Hepatocyte (in vitro differentiated cells): ENCODE data around the gene SMAD7. TPM values are rescaled to one million over a fixed set of nuclear protein-coding genes. Genes with fewer than 3 reads are reported as not detected.

Experiments used
- DNase-seq: peaks from one replicate; pipeline ENCODE4 v3.0.0-alpha.2; 2016; ENCODE audit warnings: low spot score
- H2AFZ ChIP-seq: fragments of 200-600 bp; sonication (generic); 2 replicates; pipeline ENCODE4 v1.6.0; 2016; ENCODE audit warnings: antibody characterized with exemption, mild to moderate bottlenecking
- H3K27ac ChIP-seq: fragments of 200-600 bp; sonication (generic); 2 replicates; pipeline ENCODE4 v1.5.1; 2016; ENCODE audit warnings: mild to moderate bottlenecking
- H3K27me3 ChIP-seq: fragments of 200-600 bp; sonication (generic); 2 replicates; pipeline ENCODE4 v1.6.1; 2016
- H3K36me3 ChIP-seq: fragments of 200-600 bp; sonication (generic); replicated peaks from 2 replicates; pipeline ENCODE4 v1.5.1; 2016; ENCODE audit warnings: low read depth; ENCODE audit not compliant: insufficient read depth
- H3K4me1 ChIP-seq: fragments of 200-600 bp; sonication (generic); 2 replicates; pipeline ENCODE4 v1.5.1; 2016; ENCODE audit warnings: mild to moderate bottlenecking, moderate library complexity; ENCODE audit not compliant: insufficient read depth
- H3K4me2 ChIP-seq: fragments of 200-600 bp; sonication (generic); 2 replicates; pipeline ENCODE4 v1.6.0; 2016
- H3K4me3 ChIP-seq: fragments of 200-600 bp; sonication (generic); 2 replicates; pipeline ENCODE4 v1.5.1; 2016; ENCODE audit warnings: mild to moderate bottlenecking
- H3K79me2 ChIP-seq: fragments of 200-600 bp; sonication (generic); 2 replicates; pipeline ENCODE4 v1.6.0; 2017; ENCODE audit warnings: mild to moderate bottlenecking
- H3K9me2 ChIP-seq: fragments of 200-600 bp; sonication (generic); replicated peaks from 2 replicates; pipeline ENCODE4 v1.6.0; 2017; ENCODE audit warnings: mild to moderate bottlenecking; ENCODE audit not compliant: insufficient read depth
- H3K9me3 ChIP-seq: fragments of 200-600 bp; sonication (generic); 2 replicates; pipeline ENCODE4 v1.5.1; 2016; ENCODE audit warnings: low read depth, mild to moderate bottlenecking
- H4K20me1 ChIP-seq: fragments of 200-600 bp; sonication (generic); 2 replicates; pipeline ENCODE4 v1.6.0; 2016; ENCODE audit warnings: mild to moderate bottlenecking; ENCODE audit not compliant: insufficient read depth, poor library complexity, severe bottlenecking
- CTCF ChIP-seq: fragments of 200-600 bp; sonication (generic); IDR thresholded peaks from 2 replicates; pipeline ENCODE4 v1.5.1; 2016; ENCODE audit warnings: antibody characterized with exemption, mild to moderate bottlenecking; ENCODE audit not compliant: poor library complexity
- EZH2 ChIP-seq: fragments of 200-600 bp; sonication (generic); IDR thresholded peaks from 2 replicates; pipeline ENCODE4 v1.6.1; 2016; ENCODE audit warnings: antibody characterized with exemption, mild to moderate bottlenecking, borderline replicate concordance
- EZH2phosphoT487 ChIP-seq: fragments of 200-600 bp; sonication (generic); IDR thresholded peaks from one replicate; pipeline ENCODE4 v1.6.1; 2018; ENCODE audit warnings: antibody characterized with exemption, mild to moderate bottlenecking, low read depth, moderate library complexity; ENCODE audit not compliant: unreplicated experiment, severe bottlenecking
- WGBS: methylation state at CpG from one replicate; pipeline ENCODE4 v1.1.6; 2016; ENCODE audit warnings: low lambda C conversion rate; ENCODE audit errors: missing lambda C conversion rate; 5-methylcytosine and 5-hydroxymethylcytosine counted together
- polyA plus RNA-seq: library from polyadenylated mRNA; unstranded; fragments of >200 nt; fragmentation: Nextera tagmentation; extraction: Ambion mirVana; gene quantifications from 2 replicates; pipeline ENCODE4 v1.2.1, GENCODE V29; 2016
- total RNA-seq: library from RNA; depleted of rRNA; stranded (reverse); fragments of >200 nt; gene quantifications from 2 replicates; pipeline ENCODE4 v1.2.3, GENCODE V29; 2014

The SMAD7 gene
- total and polyA plus RNA-seq, 2 experiments from 2014 or later: 65.4 to 71.1 TPM

GRCh38 chr18:48943736-48944527 lies 6.8 kb downstream of the SMAD7 start:
- no peak for DNase-seq
- Histone ChIP-seq H2AFZ (no peak overlapping the region), H4K20me1 (peaks cover 100% of the 10 kb centered on the region), H3K9me2 (no peaks in the 10 kb centered on the region), H3K4me3 (peak overlapping the region; percentile 5), H3K79me2 (peaks cover 100% of the 10 kb centered on the region), H3K27ac (peak overlapping the region; percentile 100), H3K27me3 (no peaks in the 10 kb centered on the region), H3K4me2 (peak overlapping the region; percentile 97), H3K4me1 (peaks cover 79% of the 10 kb centered on the region), H3K36me3 (no peaks in the 10 kb centered on the region), H3K9me3 (no peaks in the 10 kb centered on the region)
- 56% methylated on average over 8 of the region's 8 CpGs for WGBS
- no peak for TF ChIP-seq CTCF

GRCh38 chr18:48943333-48943732 lies 7.4 kb downstream of the SMAD7 start:
- Histone ChIP-seq H3K4me3 (peak overlapping the region; percentile 5), H3K27ac (peak overlapping the region; percentile 100), H2AFZ (no peak overlapping the region), H3K9me2 (no peaks in the 10 kb centered on the region), H3K79me2 (peaks cover 100% of the 10 kb centered on the region), H3K9me3 (no peaks in the 10 kb centered on the region), H3K4me1 (peaks cover 85% of the 10 kb centered on the region), H3K36me3 (no peaks in the 10 kb centered on the region), H3K4me2 (peak overlapping the region; percentile 97), H4K20me1 (peaks cover 100% of the 10 kb centered on the region), H3K27me3 (no peaks in the 10 kb centered on the region)
- WGBS: 61% methylated on average over 7 of the region's 7 CpGs
- TF ChIP-seq CTCF: no peak
- no peak for TF ChIP-seq EZH2phosphoT487
- TF ChIP-seq EZH2: no peak
- no peak for DNase-seq

DNA sequence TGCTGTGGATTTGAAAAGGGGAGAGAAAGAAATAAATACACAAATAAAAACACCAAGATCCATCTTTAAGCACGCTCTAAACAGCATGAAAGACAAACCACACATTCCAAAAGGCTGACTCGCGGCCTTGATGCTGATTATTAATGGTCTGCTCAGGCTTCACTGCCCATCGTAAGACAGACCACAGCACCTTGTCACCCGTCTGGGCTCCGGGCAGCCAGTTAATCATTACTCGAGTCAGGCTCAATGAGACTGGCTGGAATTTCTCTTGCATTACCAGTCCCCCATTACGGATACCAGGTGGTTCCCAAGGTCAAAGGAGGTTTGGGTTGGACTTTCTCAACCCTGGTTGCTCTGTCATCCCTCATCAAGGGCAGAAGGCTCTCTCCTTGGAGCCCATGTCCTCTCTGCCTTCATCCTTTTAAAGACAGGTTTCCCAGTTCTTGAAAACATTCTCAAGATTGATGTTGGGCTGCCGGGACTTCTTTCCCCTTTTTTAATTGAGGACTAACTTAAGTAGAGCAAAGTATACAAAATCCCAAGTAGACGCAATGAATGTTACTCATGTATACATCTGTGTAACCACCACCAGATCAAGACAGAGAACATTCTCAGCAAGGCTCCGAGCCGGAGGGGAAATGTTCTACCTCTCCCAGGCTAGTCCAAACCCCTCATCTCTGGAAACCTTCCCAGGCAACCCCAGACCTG lies 8.1 kb downstream of the SMAD7 start:
- no peaks in the 10 kb centered on the region for H3K9me2 ChIP-seq
- no peaks in the 10 kb centered on the region for H3K27me3 ChIP-seq
- H3K9me3 ChIP-seq: no peaks in the 10 kb centered on the region
- DNase-seq: peak; percentile 86
- H3K4me2 ChIP-seq: peak overlapping the region; percentile 97
- H3K36me3 ChIP-seq: no peaks in the 10 kb centered on the region
- peaks cover 92% of the 10 kb centered on the region for H3K4me1 ChIP-seq
- peaks cover 100% of the 10 kb centered on the region for H4K20me1 ChIP-seq
- peaks cover 100% of the 10 kb centered on the region for H3K79me2 ChIP-seq
- peak overlapping the region; percentile 5 for H3K4me3 ChIP-seq
- H2AFZ ChIP-seq: no peak overlapping the region
- H3K27ac ChIP-seq: peak overlapping the region; percentile 100
- WGBS: 9% methylated on average over 12 of the region's 12 CpGs
- no peak for TF ChIP-seq EZH2
- TF ChIP-seq CTCF: no peak
- TF ChIP-seq EZH2phosphoT487: no peak
